ENCODE data around the gene HYI. TPM values are rescaled to one million over a fixed set of nuclear protein-coding genes. Genes with fewer than 3 reads are reported as not detected.

The HYI gene
- total RNA-seq, 2 donors from 2014 or later: 14.8 to 24.1 TPM

- ATAC-seq (no peak), DNase-seq (no peak)
- H3K27me3 Mint-ChIP-seq: no peaks in the 10 kb centered on the region
- H3K4me3 Mint-ChIP-seq: no peak overlapping the region
- H3K36me3 Mint-ChIP-seq (ENCODE audit: low read depth): peaks cover 3% of the 10 kb centered on the region
- H3K4me1 Mint-ChIP-seq: peaks cover 6% of the 10 kb centered on the region
- H3K9me3 ChIP-seq (ENCODE audit: control insufficient read depth, low read length, poor library complexity, severe bottlenecking): no peaks in the 10 kb centered on the region
- H3K27ac Mint-ChIP-seq: no peak overlapping the region
These were observed 16.4 kb downstream of the HYI start for GRCh38 chr1:43437031-43437973.

GRCh38 chr1:43436371-43436770 lies 17.4 kb downstream of the HYI start:
- Mint-ChIP-seq H3K4me3 (no peak overlapping the region), H3K36me3 (ENCODE audit: low read depth) (peaks cover 3% of the 10 kb centered on the region), H3K27ac (no peak overlapping the region), H3K4me1 (peaks cover 6% of the 10 kb centered on the region), H3K27me3 (no peaks in the 10 kb centered on the region)
- DNase-seq (no peak), ATAC-seq (no peak)
- H3K9me3 ChIP-seq (ENCODE audit: control insufficient read depth, low read length, poor library complexity, severe bottlenecking): no peaks in the 10 kb centered on the region

GRCh38 chr1:43435146-43436145 lies 18.3 kb downstream of the HYI start:
- H3K4me1 Mint-ChIP-seq: peaks cover 6% of the 10 kb centered on the region
- no peaks in the 10 kb centered on the region for H3K27me3 Mint-ChIP-seq
- DNase-seq (no peak), ATAC-seq (no peak)
- peak overlapping the region; percentile 84 for H3K27ac Mint-ChIP-seq
- no peaks in the 10 kb centered on the region for H3K9me3 ChIP-seq (ENCODE audit: control insufficient read depth, low read length, poor library complexity, severe bottlenecking)
- H3K36me3 Mint-ChIP-seq (ENCODE audit: low read depth): peaks cover 3% of the 10 kb centered on the region
- H3K4me3 Mint-ChIP-seq: no peak overlapping the region

- Mint-ChIP-seq H3K36me3 (ENCODE audit: low read depth) (peaks cover 6% of the 10 kb centered on the region), H3K27ac (no peak overlapping the region), H3K4me3 (no peak overlapping the region), H3K4me1 (peaks cover 6% of the 10 kb centered on the region), H3K27me3 (no peaks in the 10 kb centered on the region)
- DNase-seq (no peak), ATAC-seq (no peak)
- H3K9me3 ChIP-seq (ENCODE audit: control insufficient read depth, low read length, poor library complexity, severe bottlenecking): no peaks in the 10 kb centered on the region
These were observed 19.5 kb downstream of the HYI start for GRCh38 chr1:43434256-43434655.

GRCh38 chr1:43432907-43433306 lies 20.8 kb downstream of the HYI start:
- no peaks in the 10 kb centered on the region for H3K9me3 ChIP-seq (ENCODE audit: control insufficient read depth, low read length, poor library complexity, severe bottlenecking)
- H3K27me3 Mint-ChIP-seq: no peaks in the 10 kb centered on the region
- peaks cover 6% of the 10 kb centered on the region for H3K36me3 Mint-ChIP-seq (ENCODE audit: low read depth)
- peaks cover 6% of the 10 kb centered on the region for H3K4me1 Mint-ChIP-seq
- ATAC-seq (no peak), DNase-seq (no peak)
- H3K27ac Mint-ChIP-seq: no peak overlapping the region
- no peak overlapping the region for H3K4me3 Mint-ChIP-seq

- peaks cover 6% of the 10 kb centered on the region for H3K4me1 Mint-ChIP-seq
- no peak for DNase-seq
- H3K9me3 ChIP-seq (ENCODE audit: control insufficient read depth, low read length, poor library complexity, severe bottlenecking): no peaks in the 10 kb centered on the region
- peaks cover 6% of the 10 kb centered on the region for H3K36me3 Mint-ChIP-seq (ENCODE audit: low read depth)
- no peak overlapping the region for H3K4me3 Mint-ChIP-seq
- H3K27ac Mint-ChIP-seq: no peak overlapping the region
- no peaks in the 10 kb centered on the region for H3K27me3 Mint-ChIP-seq
- ATAC-seq: no peak
These were observed 21.4 kb downstream of the HYI start for GRCh38 chr1:43432171-43432860.

- ATAC-seq: no peak
- H3K27ac Mint-ChIP-seq: peak overlapping the region; percentile 11
- H3K27me3 Mint-ChIP-seq: no peaks in the 10 kb centered on the region
- peaks cover 8% of the 10 kb centered on the region for H3K36me3 Mint-ChIP-seq (ENCODE audit: low read depth)
- DNase-seq: no peak
- H3K4me3 Mint-ChIP-seq: no peak overlapping the region
- no peaks in the 10 kb centered on the region for H3K9me3 ChIP-seq (ENCODE audit: control insufficient read depth, low read length, poor library complexity, severe bottlenecking)
- peaks cover 8% of the 10 kb centered on the region for H3K4me1 Mint-ChIP-seq
These were observed 22.1 kb downstream of the HYI start for GRCh38 chr1:43431676-43432075.

GRCh38 chr1:43430831-43431230 lies 22.9 kb downstream of the HYI start:
- H3K27me3 Mint-ChIP-seq: no peaks in the 10 kb centered on the region
- no peak for ATAC-seq
- H3K4me3 Mint-ChIP-seq: no peak overlapping the region
- H3K9me3 ChIP-seq (ENCODE audit: control insufficient read depth, low read length, poor library complexity, severe bottlenecking): no peaks in the 10 kb centered on the region
- H3K36me3 Mint-ChIP-seq (ENCODE audit: low read depth): peaks cover 10% of the 10 kb centered on the region
- peak overlapping the region; percentile 11 for H3K27ac Mint-ChIP-seq
- H3K4me1 Mint-ChIP-seq: peaks cover 8% of the 10 kb centered on the region
- DNase-seq: no peak

- peaks cover 12% of the 10 kb centered on the region for H3K36me3 Mint-ChIP-seq (ENCODE audit: low read depth)
These were observed 25.8 kb downstream of the HYI start for GRCh38 chr1:43427941-43428340.

GRCh38 chr1:43427524-43427923 lies 26.2 kb downstream of the HYI start:
- DNase-seq (no peak), ATAC-seq (no peak)
- Mint-ChIP-seq H3K4me3 (no peak overlapping the region), H3K36me3 (ENCODE audit: low read depth) (peaks cover 12% of the 10 kb centered on the region), H3K27me3 (no peaks in the 10 kb centered on the region), H3K27ac (no peak overlapping the region), H3K4me1 (peaks cover 6% of the 10 kb centered on the region)
- H3K9me3 ChIP-seq (ENCODE audit: control insufficient read depth, low read length, poor library complexity, severe bottlenecking): no peaks in the 10 kb centered on the region

More at GRCh38 chr1:43427941-43428340, 25.8 kb downstream of the HYI start:
- ATAC-seq (no peak), DNase-seq (no peak)
- H3K4me3 Mint-ChIP-seq: no peak overlapping the region
- no peaks in the 10 kb centered on the region for H3K27me3 Mint-ChIP-seq
- no peak overlapping the region for H3K27ac Mint-ChIP-seq
- H3K9me3 ChIP-seq (ENCODE audit: control insufficient read depth, low read length, poor library complexity, severe bottlenecking): no peaks in the 10 kb centered on the region
- peaks cover 6% of the 10 kb centered on the region for H3K4me1 Mint-ChIP-seq

GRCh38 chr1:43426221-43426620 lies 27.5 kb downstream of the HYI start:
- Mint-ChIP-seq H3K27me3 (no peaks in the 10 kb centered on the region), H3K27ac (peak overlapping the region; percentile 6), H3K4me3 (no peak overlapping the region), H3K4me1 (peaks cover 6% of the 10 kb centered on the region), H3K36me3 (ENCODE audit: low read depth) (peaks cover 13% of the 10 kb centered on the region)
- DNase-seq (no peak), ATAC-seq (no peak)
- H3K9me3 ChIP-seq (ENCODE audit: control insufficient read depth, low read length, poor library complexity, severe bottlenecking): no peaks in the 10 kb centered on the region

GRCh38 chr1:43425045-43425444 lies 28.7 kb downstream of the HYI start:
- no peak overlapping the region for H3K27ac Mint-ChIP-seq

More at GRCh38 chr1:43425045-43425444, 28.7 kb downstream of the HYI start:
- Mint-ChIP-seq H3K27me3 (no peaks in the 10 kb centered on the region), H3K36me3 (ENCODE audit: low read depth) (peaks cover 15% of the 10 kb centered on the region), H3K4me3 (no peak overlapping the region), H3K4me1 (peaks cover 6% of the 10 kb centered on the region)
- ATAC-seq (no peak), DNase-seq (no peak)
- no peaks in the 10 kb centered on the region for H3K9me3 ChIP-seq (ENCODE audit: control insufficient read depth, low read length, poor library complexity, severe bottlenecking)
